Hepatic stellate cell (primary cell): ENCODE data around the gene CXCR3.
"Not testable (repeated sequence)": the region's sequence is repeated elsewhere in the genome, so short reads cannot be mapped to it uniquely, and the experiment has no call there.

Experiments
- DNase-seq: peaks from one replicate; pipeline ENCODE4 v3.0.0; 2011; ENCODE audit warnings: low spot score

CXCR3 gene

GRCh38 chrX:71609095-71609750, 9.1 kb downstream of the CXCR3 start:
- DNase-seq, result no peak

GRCh38 chrX:71607488-71607887, 10.8 kb downstream of the CXCR3 start:
- no peak for DNase-seq

- no peak for DNase-seq
Measured at GRCh38 chrX:71606536-71607216, 11.6 kb downstream of the CXCR3 start.

GRCh38 chrX:71604796-71605568, 13.3 kb downstream of the CXCR3 start:
- DNase-seq, result no peak

GRCh38 chrX:71604141-71604540, 14.2 kb downstream of the CXCR3 start:
- no peak for DNase-seq

DNA sequence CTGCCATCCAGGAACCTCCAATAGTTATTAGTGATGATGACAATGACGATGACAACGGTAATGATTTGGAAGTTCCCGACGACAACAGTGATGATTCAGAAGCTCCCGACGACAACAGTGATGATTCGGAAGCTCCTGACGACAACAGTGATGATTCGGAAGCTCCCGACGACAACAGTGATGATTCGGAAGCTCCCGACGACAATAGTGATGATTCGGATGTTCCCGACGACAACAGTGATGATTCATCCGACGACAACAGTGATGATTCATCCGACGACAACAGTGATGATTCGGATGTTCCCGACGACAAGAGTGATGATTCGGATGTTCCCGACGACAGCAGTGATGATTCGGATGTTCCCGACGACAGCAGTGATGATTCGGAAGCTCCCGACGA, 14.7 kb downstream of the CXCR3 start:
- no peak for DNase-seq

GRCh38 chrX:71599965-71600364, 18.3 kb downstream of the CXCR3 start:
- no peak for DNase-seq

- not testable (repeated sequence) for DNase-seq
Measured at GRCh38 chrX:71593210-71593609, 25.1 kb downstream of the CXCR3 start.

GRCh38 chrX:71586929-71587328, 31.4 kb downstream of the CXCR3 start:
- no peak for DNase-seq

DNA sequence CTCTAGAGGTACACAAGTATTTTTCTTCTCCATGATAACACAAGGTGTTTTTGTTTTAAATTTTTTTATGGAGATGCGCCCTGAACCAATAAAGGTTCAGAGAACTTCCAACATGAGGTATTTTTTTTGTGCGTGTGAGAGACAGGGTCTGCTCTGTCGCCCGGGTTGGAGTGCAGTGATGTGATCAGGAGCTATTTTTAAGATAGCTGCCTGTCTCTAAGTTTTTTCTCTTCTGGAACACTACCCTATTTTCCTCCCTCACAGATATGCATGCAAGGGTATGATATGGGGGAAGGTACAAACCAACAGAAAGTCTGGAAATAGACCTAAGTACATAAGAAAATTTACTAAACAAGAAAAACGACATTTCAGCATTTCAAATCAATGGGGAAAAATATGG, 37.1 kb downstream of the CXCR3 start:
- DNase-seq, result no peak

GRCh38 chrX:71579990-71580380, 38.3 kb downstream of the CXCR3 start:
- DNase-seq, result no peak

GRCh38 chrX:71579136-71579989, 38.9 kb downstream of the CXCR3 start:
- DNase-seq, result no peak

DNA sequence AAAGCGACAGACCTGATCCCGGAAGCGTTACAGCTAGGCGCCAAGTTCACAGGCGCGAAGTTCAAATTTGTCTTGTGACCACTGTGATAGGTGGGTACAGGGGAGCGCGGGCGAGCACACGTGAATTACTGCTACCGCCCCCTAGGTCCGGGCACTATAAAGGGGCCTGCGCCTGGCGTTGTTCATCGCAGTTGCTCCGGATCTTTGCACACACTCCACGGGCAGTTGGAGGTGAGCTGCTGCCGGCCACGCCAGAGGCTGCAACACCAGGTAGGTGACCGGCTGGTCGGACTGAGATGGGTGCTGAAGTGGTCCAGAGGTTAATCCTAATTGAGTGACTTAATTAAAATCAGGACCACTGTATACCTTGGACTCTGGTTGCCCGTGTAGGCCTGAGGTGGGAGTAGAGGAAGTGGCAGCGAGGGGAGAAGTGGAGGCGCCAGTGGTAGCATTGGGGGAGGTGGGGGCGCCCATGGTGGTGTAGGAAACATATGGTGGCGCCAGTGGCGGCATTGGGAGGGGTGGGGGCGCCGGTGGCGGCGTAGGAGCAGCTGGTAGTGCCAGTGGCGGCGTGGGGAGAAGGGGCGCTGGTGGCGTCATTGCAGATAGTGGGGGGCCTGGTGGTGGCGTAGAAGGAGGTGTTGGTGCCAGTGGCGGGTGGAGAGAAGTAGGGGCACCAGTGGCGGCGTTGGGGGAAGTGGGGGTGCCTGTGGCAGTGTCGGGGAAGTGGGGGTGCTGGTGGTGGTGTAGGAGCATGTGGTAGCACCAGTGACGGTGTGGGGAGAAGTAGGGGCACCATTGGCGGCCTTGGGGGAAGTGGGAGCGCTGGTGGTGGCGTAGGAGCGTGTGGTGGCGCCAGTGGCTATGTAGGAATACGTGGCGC, 39.8 kb downstream of the CXCR3 start, which contains the start of gene GCNA:
TSS of gene GCNA (plus strand) at position 185 of the 883 bp plus-strand sequence. CDS start 2,385 bp downstream, outside the sequence.
- no peak for DNase-seq

- DNase-seq, result no peak
Measured at GRCh38 chrX:71577682-71578081, 40.6 kb downstream of the CXCR3 start.

DNA sequence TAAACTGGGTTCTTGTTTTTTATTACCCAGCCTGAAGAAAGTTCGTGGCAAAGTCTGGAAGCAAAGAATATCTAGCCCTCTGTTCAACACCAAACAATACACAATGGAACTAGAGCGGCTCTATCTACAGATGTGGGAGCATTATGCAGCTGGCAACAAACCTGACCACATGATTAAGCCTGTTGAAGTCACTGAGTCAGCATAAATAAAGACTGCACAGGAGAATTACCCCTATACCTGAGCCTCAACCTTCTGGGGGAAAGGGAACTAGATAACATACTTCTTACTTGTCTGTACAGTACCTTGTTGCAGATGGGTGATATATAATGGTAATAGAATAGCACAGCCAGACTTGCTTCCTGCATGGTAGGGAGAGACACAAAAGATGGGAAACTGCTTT, 44.7 kb downstream of the CXCR3 start:
- no peak for DNase-seq

- not testable (repeated sequence) for DNase-seq
Measured at GRCh38 chrX:71571390-71571789, 46.9 kb downstream of the CXCR3 start.
